B cell (primary cell): ENCODE data around the gene FERD3L. TPM values are rescaled to one million over a fixed set of nuclear protein-coding genes. Genes with fewer than 3 reads are reported as not detected.

Source experiments
- ATAC-seq: fragments of 200-7000 bp; cut with Tn5 transposase; one replicate; pipeline ENCODE4 v1.10.0; 2021; ENCODE audit warnings: low read depth, mild to moderate bottlenecking, moderate number of reproducible peaks, moderate library complexity
- CTCF ChIA-PET: fragments of 350-600 bp; sonication (Branson Sonifier 250); formaldehyde crosslinking; loops from one replicate; lab custom pipeline; 2021; ENCODE audit warnings: antibody characterized with exemption, inconsistent platforms; lab: Charles Lee
- POLR2A ChIA-PET: fragments of 350-600 bp; sonication (Branson Sonifier 250); formaldehyde crosslinking; loops from one replicate; lab custom pipeline; 2021; ENCODE audit warnings: antibody characterized with exemption; lab: Charles Lee
- DNase-seq: peaks from one replicate; pipeline ENCODE4 v3.0.0; 2013
- H2AFZ ChIP-seq: 2 replicates; pipeline ENCODE4 v1.6.1; 2012; ENCODE audit warnings: mild to moderate bottlenecking, low read depth, low read length; ENCODE audit not compliant: insufficient read depth, poor library complexity, severe bottlenecking
- H3K27ac ChIP-seq, 2 donors: 1 replicate in 1 of 2; 2 replicates in 1 of 2; pipeline ENCODE4 v1.5.1; 2012 to 2013; ENCODE audit warnings: low read length in 2 of 2, mild to moderate bottlenecking in 2 of 2, moderate library complexity in 1 of 2
- H3K27me3 ChIP-seq, 4 experiments: fragments of 200-600 bp in 1 of 4; sonication (generic) in 1 of 4; replicated peaks in 1 of 4; 1 replicate in 2 of 4; 2 replicates in 2 of 4; pipeline versions ENCODE4 v1.6.1 to v1.7.0; 2013 to 2016; ENCODE audit warnings: low read length in 3 of 4, mild to moderate bottlenecking in 2 of 4, mixed read lengths in 1 of 4, moderate library complexity in 1 of 4; ENCODE audit not compliant: insufficient read depth in 4 of 4, control insufficient read depth in 3 of 4; ENCODE audit errors: control extremely low read depth in 1 of 4
- H3K36me3 ChIP-seq, 2 experiments: replicated peaks in 1 of 2; 1 replicate in 1 of 2; 2 replicates in 1 of 2; pipeline versions ENCODE4 v1.6.1 to v1.7.1; 2013; ENCODE audit warnings: low read length in 1 of 2; ENCODE audit not compliant: insufficient read depth in 2 of 2, control insufficient read depth in 1 of 2; ENCODE audit errors: control extremely low read depth in 1 of 2, extremely low read depth in 1 of 2
- H3K4me1 ChIP-seq, 2 donors: fragments of 200-600 bp in 1 of 2; sonication (generic) in 1 of 2; 1 replicate in 1 of 2; 2 replicates in 1 of 2; pipeline versions ENCODE4 v1.5.1 to v1.6.1; 2013 to 2017; ENCODE audit warnings: low read length in 2 of 2; ENCODE audit not compliant: control insufficient read depth in 2 of 2, insufficient read depth in 2 of 2
- H3K4me2 ChIP-seq: replicated peaks from 2 replicates; pipeline ENCODE3; 2012; ENCODE audit warnings: mild to moderate bottlenecking, low read depth, low read length; ENCODE audit not compliant: poor library complexity, severe bottlenecking
- H3K4me3 ChIP-seq, 5 experiments: fragments of 200-600 bp in 1 of 5; sonication (generic) in 1 of 5; 1 replicate in 3 of 5; 2 replicates in 2 of 5; pipeline versions ENCODE4 v1.5.1 to v1.7.0; 2011 to 2016; ENCODE audit warnings: low read length in 4 of 5, mild to moderate bottlenecking in 4 of 5, low read depth in 2 of 5, control low read depth in 1 of 5, moderate library complexity in 1 of 5; ENCODE audit not compliant: insufficient read depth in 1 of 5; ENCODE audit errors: control extremely low read depth in 1 of 5, extremely low read depth in 1 of 5
- H3K79me2 ChIP-seq: fragments of 200-600 bp; sonication (generic); one replicate; pipeline ENCODE4 v1.6.0; 2016; ENCODE audit warnings: low read length; ENCODE audit not compliant: control insufficient read depth, insufficient read depth
- H3K9ac ChIP-seq: fragments of 200-600 bp; sonication (generic); 2 replicates; pipeline ENCODE4 v1.6.1; 2017; ENCODE audit warnings: mild to moderate bottlenecking, low read length, moderate library complexity
- H3K9me3 ChIP-seq, 3 donors: one replicate each; pipeline versions ENCODE4 v1.6.1 to v1.7.1; 2013; ENCODE audit warnings: low read length in 2 of 3; ENCODE audit not compliant: control insufficient read depth in 2 of 3, insufficient read depth in 1 of 3; ENCODE audit errors: control extremely low read depth in 1 of 3
- H4K20me1 ChIP-seq: 2 replicates; pipeline ENCODE4 v1.6.0; 2012; ENCODE audit warnings: mild to moderate bottlenecking, low read length; ENCODE audit not compliant: insufficient read depth, control insufficient read depth, poor library complexity, severe bottlenecking
- H3K27ac Mint-ChIP-seq: one replicate; pipeline ENCODE4 v1.8.0; 2021; ENCODE audit warnings: mixed read lengths
- H3K27me3 Mint-ChIP-seq: one replicate; pipeline ENCODE4 v1.8.0; 2021; ENCODE audit warnings: mixed read lengths
- H3K4me1 Mint-ChIP-seq: one replicate; pipeline ENCODE4 v1.8.0; 2021; ENCODE audit warnings: mixed read lengths
- H3K4me3 Mint-ChIP-seq: one replicate; pipeline ENCODE4 v1.8.0; 2021; ENCODE audit warnings: mixed read lengths
- H3K9me3 Mint-ChIP-seq: one replicate; pipeline ENCODE4 v1.8.0; 2022; ENCODE audit warnings: mixed read lengths; ENCODE audit not compliant: insufficient read depth
- EZH2 ChIP-seq: IDR thresholded peaks from 2 replicates; pipeline ENCODE4 v1.6.1; 2012; ENCODE audit warnings: borderline replicate concordance, low read depth, mild to moderate bottlenecking, moderate library complexity, low read length; ENCODE audit not compliant: insufficient read depth, poor library complexity, severe bottlenecking
- WGBS: methylation state at CpG from one replicate; pipeline ENCODE4 v1.1.5; 2013; ENCODE audit warnings: missing lambda C conversion rate; ENCODE audit not compliant: insufficient coverage; 5-methylcytosine and 5-hydroxymethylcytosine counted together
- intact Hi-C: fragments of 100-400 bp; cut with micrococcal nuclease; formaldehyde crosslinking; loops from one replicate; pipeline ENCODE4 v1.10.0; 2022
- polyA plus RNA-seq: library from polyadenylated mRNA; depleted of rRNA; stranded (reverse); fragments of >200 nt; gene quantifications from 2 replicates; pipeline ENCODE4 v1.2.3, GENCODE V29; 2012
- total RNA-seq, 2 donors: library from RNA; stranded (reverse); fragments of 120-200 nt in 1 of 2; gene quantifications; 1 replicate in 1 of 2; 2 replicates in 1 of 2; pipeline versions ENCODE4 v1.2.3 to v1.2.4, GENCODE V29; 2013 to 2022
- TF ChIP-seq, protein P1 (sequence below): fragments of 200-600 bp; IDR thresholded peaks from one replicate; pipeline ENCODE4 v1.8.0; 2022; ENCODE audit warnings: antibody characterized with exemption, mild to moderate bottlenecking

Gene FERD3L
- total and polyA plus RNA-seq, 2 donors (not counting 1 experiment from before 2014, with no cell fraction given), result not detected

DNA sequence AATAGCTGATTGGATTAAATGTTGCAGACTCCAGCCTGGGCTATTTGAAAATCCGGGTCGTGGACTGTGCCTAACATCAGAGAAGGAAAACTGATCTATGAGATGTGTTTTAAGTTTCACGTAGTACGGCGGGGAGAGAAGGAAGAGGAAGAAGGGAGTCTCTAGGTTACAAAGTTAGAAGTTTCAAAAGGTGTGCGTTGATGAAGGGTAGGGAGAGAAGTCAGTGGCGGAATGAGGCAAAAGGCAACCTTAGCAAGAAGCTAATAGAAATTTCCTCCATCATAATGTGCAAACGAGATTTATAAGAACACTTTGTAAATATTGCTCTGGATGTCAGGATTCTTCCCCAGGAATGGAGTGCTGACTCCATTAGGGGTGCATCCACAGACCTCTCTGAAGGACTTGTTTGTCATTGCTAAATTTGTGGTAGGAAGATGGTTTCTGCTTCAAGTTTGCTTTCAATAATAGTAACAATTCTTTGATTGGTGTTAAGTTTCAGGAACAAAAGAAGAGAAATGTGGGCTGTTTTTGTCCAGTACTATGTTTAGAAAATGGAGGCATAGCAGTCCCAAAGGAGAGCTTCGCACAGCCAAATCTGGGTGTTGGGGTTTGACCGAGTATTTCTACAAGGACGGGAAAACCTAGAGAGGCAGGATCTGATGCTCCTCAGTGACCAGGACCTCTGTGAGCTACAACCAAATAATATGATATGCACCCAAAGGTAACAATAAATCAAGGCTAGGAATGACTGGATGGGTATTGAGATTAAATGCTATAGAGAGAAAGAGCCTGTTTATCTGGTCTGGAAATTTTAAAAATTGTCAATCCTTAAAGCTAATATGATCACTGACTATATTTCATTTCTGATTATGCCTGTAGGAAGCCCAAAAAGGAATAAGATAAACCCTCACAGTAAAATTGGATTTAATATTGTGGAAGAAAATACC is 35.9 kb downstream of the FERD3L start:
- H3K4me1 Mint-ChIP-seq, result peaks cover 34% of the 10 kb centered on the region
- DNase-seq, result peak; percentile 7
- no peak overlapping the region for H3K4me3 Mint-ChIP-seq
- Histone ChIP-seq H3K79me2 (no peaks in the 10 kb centered on the region), H3K4me1 (peaks cover 29 to 49% of the 10 kb centered on the region in 2 donors), H3K27me3 (peaks cover 0 to 85% (median 79%) of the 10 kb centered on the region in 4 experiments), H3K36me3 (no peaks in the 10 kb centered on the region), H3K4me2 (no peak overlapping the region), H3K9ac (no peak overlapping the region), H3K27ac (no peak overlapping the region), H3K4me3 (no peak overlapping the region), H3K9me3 (peaks cover 0 to 30% (median 0%) of the 10 kb centered on the region in 3 donors), H2AFZ (no peak overlapping the region), H4K20me1 (no peaks in the 10 kb centered on the region)
- ChIA-PET CTCF (no interaction called here), POLR2A (no interaction called here)
- intact Hi-C loops, result no loop called here
- ATAC-seq, result no peak
- 23% methylated on average over 6 of the region's 11 CpGs for WGBS
- H3K9me3 Mint-ChIP-seq, result no peaks in the 10 kb centered on the region
- no peak for TF ChIP-seq EZH2
- TF ChIP-seq, protein P1, sequence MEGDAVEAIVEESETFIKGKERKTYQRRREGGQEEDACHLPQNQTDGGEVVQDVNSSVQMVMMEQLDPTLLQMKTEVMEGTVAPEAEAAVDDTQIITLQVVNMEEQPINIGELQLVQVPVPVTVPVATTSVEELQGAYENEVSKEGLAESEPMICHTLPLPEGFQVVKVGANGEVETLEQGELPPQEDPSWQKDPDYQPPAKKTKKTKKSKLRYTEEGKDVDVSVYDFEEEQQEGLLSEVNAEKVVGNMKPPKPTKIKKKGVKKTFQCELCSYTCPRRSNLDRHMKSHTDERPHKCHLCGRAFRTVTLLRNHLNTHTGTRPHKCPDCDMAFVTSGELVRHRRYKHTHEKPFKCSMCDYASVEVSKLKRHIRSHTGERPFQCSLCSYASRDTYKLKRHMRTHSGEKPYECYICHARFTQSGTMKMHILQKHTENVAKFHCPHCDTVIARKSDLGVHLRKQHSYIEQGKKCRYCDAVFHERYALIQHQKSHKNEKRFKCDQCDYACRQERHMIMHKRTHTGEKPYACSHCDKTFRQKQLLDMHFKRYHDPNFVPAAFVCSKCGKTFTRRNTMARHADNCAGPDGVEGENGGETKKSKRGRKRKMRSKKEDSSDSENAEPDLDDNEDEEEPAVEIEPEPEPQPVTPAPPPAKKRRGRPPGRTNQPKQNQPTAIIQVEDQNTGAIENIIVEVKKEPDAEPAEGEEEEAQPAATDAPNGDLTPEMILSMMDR, result no peak
- H3K27ac Mint-ChIP-seq, result no peak overlapping the region
- peaks cover 86% of the 10 kb centered on the region for H3K27me3 Mint-ChIP-seq
